ENCODE data around the gene HSD17B8.

GRCh38 chr6:33175436-33176069, 28.9 kb upstream of the HSD17B8 start:
- no peak for TF ChIP-seq CTCF (IDR thresholded peaks at IDR 0.05; ENCODE audit: low read depth, low read length)
- TF ChIP-seq EZH2phosphoT487 (IDR thresholded peaks at IDR 0.05; ENCODE audit: low read depth), result no peak
